Articular chondrocyte of knee joint (primary cell): Measurements from ENCODE around the gene ZNF443. TPM values are rescaled to one million over a fixed set of nuclear protein-coding genes. Genes with fewer than 3 reads are reported as not detected.

Source experiments
- total RNA-seq: library from RNA; depleted of rRNA; stranded (reverse); fragments of >200 nt; gene quantifications from 2 replicates; pipeline ENCODE4 v1.2.3, GENCODE V29; 2012

The ZNF443 gene
- total RNA-seq, result 2.4 and 5.0 TPM in 2 replicates

DNA sequence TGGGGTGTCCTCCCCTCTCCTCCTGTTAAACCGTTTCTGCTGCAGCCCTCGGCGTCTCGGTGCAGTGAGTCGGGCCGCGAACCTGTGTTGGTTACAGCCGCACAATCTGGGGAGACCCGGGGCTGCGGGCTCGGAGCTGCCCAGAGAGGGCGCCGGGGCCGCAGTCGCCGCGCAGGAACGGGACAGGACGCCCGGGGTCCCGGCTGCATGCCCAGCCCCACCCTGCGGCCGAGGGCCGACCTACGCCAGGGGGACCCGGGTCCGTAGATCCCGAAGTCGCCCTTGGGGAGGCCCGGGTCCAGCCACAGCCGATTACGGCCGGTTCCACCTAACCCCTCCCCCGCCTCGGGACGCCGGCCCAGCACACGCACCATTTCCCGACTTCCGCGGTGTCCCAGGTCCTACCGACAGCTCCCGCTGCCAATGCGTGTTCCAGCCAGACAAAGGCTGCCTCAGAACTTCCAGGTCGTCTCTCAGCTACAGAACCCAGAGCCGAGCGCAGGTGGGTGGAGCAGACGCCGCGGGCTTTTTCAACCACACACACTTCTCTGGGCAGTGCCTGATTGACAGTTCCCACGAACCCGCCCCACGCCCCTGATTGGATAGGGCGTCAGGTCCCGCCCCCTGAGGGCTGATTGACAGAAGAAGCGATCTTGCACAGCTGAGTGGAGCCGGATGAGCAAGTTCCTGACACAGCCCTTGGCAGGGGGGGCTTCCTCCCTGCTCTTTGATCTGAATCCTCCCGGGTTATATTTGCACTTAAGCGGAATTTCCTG, at the start of gene ZNF443:
TSS of gene ZNF443 (minus strand) at position 481 of the 776 bp plus-strand sequence. CDS start at position 374, 107 bp downstream.

DNA sequence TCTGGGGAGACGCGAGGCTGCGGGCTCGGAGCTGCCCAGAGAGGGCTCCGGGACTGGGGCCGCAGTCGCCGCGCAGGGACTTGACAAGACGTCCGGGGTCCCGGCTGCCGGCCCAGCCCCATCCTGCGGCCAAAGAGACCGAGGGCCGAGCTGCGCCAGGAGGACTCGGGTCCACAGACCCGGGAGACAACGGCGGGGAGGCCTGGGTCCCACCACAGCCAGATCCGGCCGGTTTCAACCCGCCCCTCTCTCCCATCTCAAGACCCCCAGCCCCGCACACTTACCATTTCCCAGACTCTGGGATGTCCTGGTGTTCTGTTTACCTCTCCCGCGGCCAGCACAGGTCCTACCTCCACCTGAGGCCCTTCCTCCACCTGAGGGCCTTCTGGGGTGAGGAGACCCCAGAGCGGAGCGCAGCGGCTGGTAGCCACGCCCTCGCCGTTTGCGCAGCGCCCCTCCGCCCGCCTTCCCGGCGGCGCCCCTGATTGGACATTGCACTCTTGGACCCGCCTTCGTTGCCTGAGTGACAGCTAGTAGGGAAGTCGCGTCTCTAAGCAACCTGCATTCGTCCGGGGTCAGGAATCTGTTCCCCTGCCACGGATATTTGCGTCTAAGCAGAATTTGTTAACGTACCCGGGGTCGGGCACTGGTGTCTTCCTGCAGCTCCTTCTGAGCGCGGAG, 43.7 kb upstream of the ZNF443 start, which contains the start of gene ZNF709:
TSS of gene ZNF709 (minus strand) at position 446 of the 681 bp plus-strand sequence. CDS start at position 287, 159 bp downstream.

DNA sequence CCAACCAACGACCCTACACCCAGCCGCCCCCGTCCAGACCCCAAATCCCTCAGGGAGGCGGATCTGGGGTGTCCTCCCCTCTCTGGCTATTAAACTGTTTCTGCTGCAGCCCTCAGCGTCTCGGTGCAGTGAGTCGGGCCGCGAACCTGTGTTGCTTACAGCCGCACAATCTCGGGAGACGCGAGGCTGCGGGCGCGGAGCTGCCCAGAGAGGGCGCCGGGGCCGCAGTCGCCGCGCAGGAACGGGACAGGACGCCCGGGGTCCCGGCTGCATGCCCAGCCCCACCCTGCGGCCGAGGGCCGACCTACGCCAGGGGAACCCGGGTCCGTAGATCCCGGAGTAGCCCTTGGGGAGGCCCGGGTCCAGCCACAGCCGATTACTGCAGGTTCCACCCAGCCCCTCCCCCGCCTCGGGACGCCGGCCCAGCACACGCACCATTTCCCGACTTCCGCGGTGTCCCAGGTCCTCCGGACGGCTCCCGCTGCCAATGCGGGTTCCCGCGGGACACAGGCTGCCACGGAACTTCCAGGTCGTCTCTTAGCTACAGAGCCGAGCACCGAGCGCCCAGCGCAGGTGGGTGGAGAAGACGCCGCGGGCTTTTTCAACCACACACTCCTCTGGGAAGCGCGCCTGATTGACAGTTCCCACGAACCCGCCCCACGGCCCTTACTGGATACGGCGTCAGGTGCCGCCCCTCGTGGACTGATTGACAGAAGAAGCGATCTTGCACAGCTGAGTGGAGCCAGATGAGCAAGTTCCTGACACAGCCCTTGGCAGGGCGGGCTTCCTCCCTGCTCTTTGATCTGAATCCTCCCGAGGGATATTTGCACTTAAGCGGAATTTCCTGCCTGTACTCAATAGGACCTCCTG, 40.0 kb downstream of the ZNF443 start, which contains the start of gene ZNF799:
TSS of gene ZNF799 (minus strand) at position 639 of the 870 bp plus-strand sequence. CDS start at position 438, 201 bp downstream.

Other genes with a start within 250 kb of the ZNF443 start
- 13.3 and 13.5 TPM in 2 replicates for gene ZNF44, start 146.1 kb downstream of the ZNF443 start, total RNA-seq
- 5.1 and 8.4 TPM in 2 replicates for gene ZNF563, start 107.4 kb downstream of the ZNF443 start, total RNA-seq
- 4.5 and 4.8 TPM in 2 replicates for gene ZNF442, start 75.3 kb downstream of the ZNF443 start, total RNA-seq
- 2.9 and 4.4 TPM in 2 replicates for gene ZNF799, start 39.8 kb downstream of the ZNF443 start, total RNA-seq
- 5.5 and 7.7 TPM in 2 replicates for gene ZNF709, start 43.8 kb upstream of the ZNF443 start, total RNA-seq
- gene ZNF564, start 110.5 kb upstream of the ZNF443 start, total RNA-seq, result 9.8 and 12.3 TPM in 2 replicates
- 10.7 and 14.8 TPM in 2 replicates for gene ZNF490, start 169.8 kb upstream of the ZNF443 start, total RNA-seq
- 19.7 and 26.6 TPM in 2 replicates for gene ZNF791, start 169.9 kb upstream of the ZNF443 start, total RNA-seq
- gene MAN2B1, start 225.7 kb upstream of the ZNF443 start, total RNA-seq, result 35.5 and 40.5 TPM in 2 replicates
- gene WDR83, start 225.8 kb upstream of the ZNF443 start, total RNA-seq, result 6.5 and 6.7 TPM in 2 replicates
- 31.4 and 38.3 TPM in 2 replicates for gene DHPS, start 240.9 kb upstream of the ZNF443 start, total RNA-seq
- gene GNG14, start 247.0 kb upstream of the ZNF443 start, total RNA-seq, result not detected in 2 replicates